HG03457 (cell line): ENCODE measurements around the gene PDC.
"Not testable (repeated sequence)": the region's sequence is repeated elsewhere in the genome, so short reads cannot be mapped to it uniquely, and the experiment has no call there.

ENCODE experiments used
- ATAC-seq: cut with Tn5 transposase; IDR thresholded peaks from one replicate; pipeline ENCODE4 v1.9.1; 2021; ENCODE audit warnings: moderate number of reproducible peaks; ENCODE audit not compliant: unreplicated experiment

Gene PDC

DNA sequence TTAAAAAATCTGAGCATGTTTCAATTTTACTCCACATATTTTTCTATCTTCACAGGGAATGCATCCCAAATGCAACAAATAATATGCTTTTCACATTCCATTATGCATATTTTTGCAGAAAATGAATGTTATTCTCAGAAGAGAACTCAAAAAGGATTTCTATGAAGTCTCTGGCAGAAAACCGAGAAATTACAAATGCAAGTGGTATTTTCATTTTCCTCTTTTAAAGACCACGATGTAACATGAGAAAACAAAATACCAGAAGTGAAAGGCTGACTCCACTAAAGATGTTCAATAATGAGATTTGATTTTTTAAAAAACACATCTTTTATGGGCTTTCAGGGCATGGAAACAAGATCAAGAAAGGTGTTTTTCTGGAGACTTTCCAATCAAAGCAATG lies 5.0 kb upstream of the PDC start:
- ATAC-seq = no peak

GRCh38 chr1:186465491-186465890 lies 4.6 kb upstream of the PDC start:
- not testable (repeated sequence) for ATAC-seq

- ATAC-seq = no peak
These were observed 3.0 kb upstream of the PDC start for GRCh38 chr1:186463926-186464325.

DNA sequence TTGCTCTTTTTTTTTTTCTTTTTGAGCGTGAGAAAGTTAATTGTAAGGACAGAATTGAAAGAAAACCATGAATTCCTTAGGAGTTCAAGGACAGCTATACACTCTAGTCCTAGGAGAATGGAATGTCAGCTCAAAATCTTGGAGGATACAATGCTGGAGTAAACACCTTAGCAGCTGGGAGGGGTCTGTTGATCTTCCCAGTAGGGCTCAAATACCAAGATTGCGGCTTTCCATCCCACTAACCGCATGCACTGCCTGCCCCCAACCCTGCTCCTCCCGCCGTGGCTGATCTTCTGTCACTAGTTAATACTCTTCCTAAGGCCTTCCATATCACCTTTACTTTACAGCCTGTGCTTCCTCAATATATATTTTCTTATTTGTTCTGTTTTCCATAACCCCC lies 2.6 kb upstream of the PDC start:
- no peak for ATAC-seq

GRCh38 chr1:186459161-186459560 lies 1.8 kb downstream of the PDC start:
- ATAC-seq = not testable (repeated sequence)

DNA sequence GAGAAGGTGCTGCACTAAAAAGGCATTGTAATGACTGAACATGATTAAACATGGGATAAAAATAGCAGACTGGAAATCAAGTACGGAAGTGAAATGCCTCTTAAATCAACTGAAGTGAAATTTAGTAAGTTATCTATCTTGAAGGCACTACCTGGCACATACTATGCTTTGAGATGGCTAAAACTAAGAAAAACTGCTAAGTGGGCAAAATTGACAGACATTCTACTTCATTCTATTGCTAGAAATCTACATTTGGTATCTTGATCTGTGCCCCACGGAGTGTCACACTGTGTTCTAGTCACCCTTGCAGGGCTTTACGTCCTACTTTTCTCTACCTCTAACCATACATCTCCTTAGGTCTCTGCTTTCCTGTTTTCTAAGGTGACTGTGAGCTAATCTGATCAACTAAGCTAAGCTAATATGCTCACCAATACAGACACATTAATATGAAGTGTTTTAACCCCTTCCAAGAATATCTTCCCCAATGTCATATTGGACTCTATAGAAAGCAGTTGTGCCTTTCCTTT lies 4.1 kb downstream of the PDC start:
- no peak for ATAC-seq

GRCh38 chr1:186454981-186455380 lies 5.9 kb downstream of the PDC start:
- ATAC-seq = no peak

GRCh38 chr1:186446152-186446551 lies 14.8 kb downstream of the PDC start:
- ATAC-seq = no peak

DNA sequence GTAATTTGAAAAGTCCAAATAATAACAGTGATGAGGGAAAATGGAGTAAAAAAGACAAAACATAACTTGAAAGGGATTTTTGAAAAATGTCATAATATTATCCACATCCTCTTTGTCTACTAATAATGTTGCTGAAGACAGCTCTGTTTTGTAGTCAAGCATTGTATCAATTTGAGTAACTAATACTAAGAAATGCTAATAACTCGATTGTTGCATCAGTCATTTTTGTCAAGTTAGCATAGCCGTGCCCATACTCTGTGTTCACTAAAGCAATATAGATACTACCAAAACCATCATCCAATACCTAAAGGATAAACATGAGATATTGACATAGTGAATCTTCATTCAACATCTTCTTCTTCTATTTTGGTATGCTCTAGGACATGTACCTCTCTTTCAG lies 17.3 kb downstream of the PDC start:
- no peak for ATAC-seq

GRCh38 chr1:186442651-186443375 lies 18.1 kb downstream of the PDC start:
- ATAC-seq = no peak

DNA sequence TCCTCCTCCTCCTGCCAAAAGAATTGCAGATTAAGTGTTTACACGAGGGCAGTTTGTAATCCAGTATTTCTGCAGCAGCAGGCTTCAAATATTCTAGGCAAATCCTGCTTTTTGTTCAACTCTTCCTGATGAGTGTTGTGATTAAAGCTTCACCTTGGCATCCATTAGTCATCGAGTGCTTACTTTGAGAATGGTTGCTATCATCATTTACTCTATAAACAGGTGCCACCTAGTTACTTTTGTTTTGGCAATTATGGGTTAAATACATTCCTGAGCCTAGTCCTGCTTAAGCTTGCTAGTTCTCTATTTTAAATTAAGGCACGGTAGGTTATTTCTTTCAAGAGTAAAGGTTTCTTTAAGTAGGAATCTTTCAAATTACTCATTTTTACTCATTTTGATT lies 20.3 kb downstream of the PDC start:
- no peak for ATAC-seq

DNA sequence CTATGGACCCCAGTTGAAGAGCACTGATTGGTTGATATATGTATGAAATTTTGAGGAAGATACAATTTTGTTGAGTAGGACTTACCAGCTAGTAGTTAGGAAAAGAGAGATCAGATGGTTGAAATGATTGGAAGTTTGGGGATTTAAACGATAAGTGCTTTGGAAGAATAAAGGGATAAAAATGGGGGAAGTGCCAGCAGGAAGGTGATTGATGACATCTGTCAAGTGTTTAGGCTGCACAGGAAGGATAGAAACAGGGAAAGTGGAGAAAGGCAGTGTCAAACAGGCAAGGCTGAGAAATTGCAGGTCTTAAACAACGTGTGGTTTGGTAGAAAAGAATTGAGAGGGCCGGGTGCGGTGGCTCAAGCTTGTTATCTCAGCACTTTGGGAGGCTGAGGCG lies 22.3 kb downstream of the PDC start:
- ATAC-seq = no peak

GRCh38 chr1:186435336-186435735 lies 25.6 kb downstream of the PDC start:
- ATAC-seq = no peak

DNA sequence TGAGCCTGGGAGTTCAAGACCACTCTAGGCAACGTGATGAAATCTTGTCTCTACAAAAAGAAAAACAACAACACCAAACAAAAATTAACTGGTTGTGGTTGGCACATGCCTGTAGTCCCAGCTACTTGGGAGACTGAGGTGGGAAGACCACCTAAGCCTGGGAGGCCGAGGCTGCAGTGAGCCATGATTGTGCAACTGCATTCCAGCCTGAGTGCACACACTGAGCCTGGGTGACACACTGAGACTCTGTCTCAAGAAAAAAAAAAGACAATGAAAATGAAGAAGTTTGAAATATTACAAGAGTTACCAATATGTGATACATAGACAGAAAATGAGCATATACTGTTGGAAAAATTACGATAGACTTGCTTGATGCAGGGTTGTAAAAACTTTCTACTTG lies 31.9 kb downstream of the PDC start:
- ATAC-seq = no peak

GRCh38 chr1:186426118-186426517 lies 34.8 kb downstream of the PDC start:
- no peak for ATAC-seq

DNA sequence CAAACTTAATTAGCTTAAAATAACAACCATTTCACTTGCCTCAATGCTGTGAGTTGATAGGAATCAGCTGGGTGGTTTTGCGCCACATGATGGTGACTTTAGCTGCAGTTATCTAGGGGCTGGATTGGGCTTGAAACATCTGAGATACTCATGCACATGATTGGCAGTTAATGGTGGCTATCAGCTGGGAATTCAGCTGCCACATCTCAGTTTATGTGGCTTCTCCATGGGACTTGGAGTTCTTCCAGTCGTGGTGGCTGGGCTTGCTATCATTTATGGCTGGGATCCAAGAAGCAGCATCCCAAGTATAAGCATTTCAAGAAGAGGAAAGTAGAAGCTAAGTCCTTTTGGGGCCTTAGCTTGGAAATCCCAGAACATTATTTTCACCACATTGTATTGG lies 36.4 kb downstream of the PDC start:
- ATAC-seq = no peak

- ATAC-seq = no peak
These were observed 39.5 kb downstream of the PDC start for GRCh38 chr1:186421446-186421845.

- peak; percentile 63 for ATAC-seq
These were observed 40.0 kb downstream of the PDC start for GRCh38 chr1:186420923-186421322.

DNA sequence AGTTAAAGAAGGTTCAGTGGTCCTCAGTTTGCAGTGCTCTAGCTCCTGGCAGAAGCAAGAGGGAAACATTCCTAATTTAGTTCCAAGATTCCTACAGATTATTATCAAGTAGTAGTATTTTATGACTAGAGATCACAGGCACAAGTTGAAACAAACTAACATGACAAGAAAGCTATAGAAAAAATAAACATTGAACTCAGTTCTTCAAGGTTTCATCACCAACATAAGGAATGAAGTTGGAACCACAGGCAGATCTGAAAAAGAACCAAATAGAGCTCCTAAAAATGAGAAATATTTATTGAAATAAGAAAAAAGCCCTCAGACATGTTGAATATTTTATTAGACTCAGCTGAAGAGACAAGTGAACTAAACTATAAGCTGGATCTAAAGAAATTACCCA lies 40.6 kb downstream of the PDC start:
- no peak for ATAC-seq

- ATAC-seq = no peak
These were observed 42.4 kb downstream of the PDC start for GRCh38 chr1:186418503-186418902.

DNA sequence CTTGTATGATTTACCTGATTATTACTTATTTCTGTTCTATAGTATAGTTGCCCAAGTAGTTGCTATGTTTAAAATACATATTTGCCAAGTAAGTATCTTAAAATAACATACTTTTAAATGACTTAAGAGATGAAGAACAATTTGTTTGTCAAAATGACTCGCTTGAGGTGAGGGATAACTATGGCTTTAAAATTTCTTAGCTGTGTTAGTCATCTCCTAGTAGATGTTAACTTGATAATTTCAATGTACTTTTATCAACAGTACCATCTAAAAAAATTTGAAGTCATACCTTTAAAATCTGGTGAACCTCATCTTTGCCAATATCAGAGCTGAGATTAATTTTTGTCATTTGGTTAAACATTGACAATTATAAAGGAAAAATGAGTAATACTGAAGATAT lies 47.6 kb downstream of the PDC start:
- no peak for ATAC-seq

GRCh38 chr1:186409091-186409490 lies 51.8 kb downstream of the PDC start:
- ATAC-seq = peak; percentile 55

- ATAC-seq = no peak
These were observed 56.4 kb downstream of the PDC start for GRCh38 chr1:186404454-186405051.
